Testis (tissue), 2 donors: ENCODE data around the gene EIF4G2.
"Not testable (repeated sequence)": the region's sequence is repeated elsewhere in the genome, so short reads cannot be mapped to it uniquely, and the experiment has no call there.

ENCODE experiments used
- POLR2A ChIP-seq: fragments of 450-650 bp; IDR thresholded peaks from one replicate; pipeline ENCODE4 v1.6.1; 2017; ENCODE audit warnings: antibody characterized with exemption, mild to moderate bottlenecking, moderate library complexity
- TF ChIP-seq, protein P1 (sequence below), 3 experiments: fragments of 450-650 bp in 2 of 3; fragments of 200-600 bp in 1 of 3; sonication (generic) in 1 of 3; IDR thresholded peaks; one replicate each; pipeline ENCODE4 v1.5.1; 2016 to 2019; ENCODE audit warnings: antibody characterized with exemption in 3 of 3, mild to moderate bottlenecking in 2 of 3, moderate library complexity in 1 of 3

DNA sequence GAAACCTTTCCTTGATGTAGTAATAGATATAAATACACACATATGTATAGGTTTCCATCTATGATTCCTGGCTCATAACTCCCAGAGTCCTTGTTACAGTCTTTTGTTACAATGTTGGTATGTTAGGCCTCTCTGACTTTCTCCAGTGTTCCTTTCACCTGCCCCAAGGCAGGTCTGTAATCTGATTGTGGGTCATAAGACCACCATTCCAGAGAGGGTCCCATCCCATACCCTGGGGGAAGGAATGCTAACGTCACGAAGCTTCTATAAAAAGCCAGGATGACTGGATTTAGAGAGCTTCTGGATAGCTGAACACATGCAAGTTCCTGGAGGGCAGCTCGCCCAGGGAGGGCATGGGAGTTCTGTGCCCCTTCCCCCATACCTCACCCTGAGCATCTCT lies 13.8 kb upstream of the EIF4G2 start:
- TF ChIP-seq, protein P1, sequence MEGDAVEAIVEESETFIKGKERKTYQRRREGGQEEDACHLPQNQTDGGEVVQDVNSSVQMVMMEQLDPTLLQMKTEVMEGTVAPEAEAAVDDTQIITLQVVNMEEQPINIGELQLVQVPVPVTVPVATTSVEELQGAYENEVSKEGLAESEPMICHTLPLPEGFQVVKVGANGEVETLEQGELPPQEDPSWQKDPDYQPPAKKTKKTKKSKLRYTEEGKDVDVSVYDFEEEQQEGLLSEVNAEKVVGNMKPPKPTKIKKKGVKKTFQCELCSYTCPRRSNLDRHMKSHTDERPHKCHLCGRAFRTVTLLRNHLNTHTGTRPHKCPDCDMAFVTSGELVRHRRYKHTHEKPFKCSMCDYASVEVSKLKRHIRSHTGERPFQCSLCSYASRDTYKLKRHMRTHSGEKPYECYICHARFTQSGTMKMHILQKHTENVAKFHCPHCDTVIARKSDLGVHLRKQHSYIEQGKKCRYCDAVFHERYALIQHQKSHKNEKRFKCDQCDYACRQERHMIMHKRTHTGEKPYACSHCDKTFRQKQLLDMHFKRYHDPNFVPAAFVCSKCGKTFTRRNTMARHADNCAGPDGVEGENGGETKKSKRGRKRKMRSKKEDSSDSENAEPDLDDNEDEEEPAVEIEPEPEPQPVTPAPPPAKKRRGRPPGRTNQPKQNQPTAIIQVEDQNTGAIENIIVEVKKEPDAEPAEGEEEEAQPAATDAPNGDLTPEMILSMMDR (IDR thresholded peaks at IDR 0.05) = not testable (repeated sequence)
- TF ChIP-seq POLR2A = not testable (repeated sequence)
